Caco-2 (cell line): ENCODE data around the gene NT5DC1. TPM values are rescaled to one million over a fixed set of nuclear protein-coding genes. Genes with fewer than 3 reads are reported as not detected.
"Not testable (repeated sequence)": the region's sequence is repeated elsewhere in the genome, so short reads cannot be mapped to it uniquely, and the experiment has no call there.

Experiments
- BruUV-seq: library from RNA; stranded (reverse); fragments of 400-500 nt; replicated peaks from 2 replicates; lab custom pipeline; 2021; lab: Mats Ljungman, UMichigan
- CTCF ChIA-PET: fragments of 300-600 bp; sonication (Branson Sonifier 250); formaldehyde crosslinking; loops from one replicate; lab custom pipeline; 2022; ENCODE audit warnings: antibody characterized with exemption; lab: Charles Lee
- POLR2A ChIA-PET: fragments of 300-600 bp; sonication (Branson Sonifier 250); formaldehyde crosslinking; loops from one replicate; lab custom pipeline; 2022; ENCODE audit warnings: antibody characterized with exemption; lab: Charles Lee
- DNase-seq, 2 experiments: peaks; one replicate each; pipeline versions ENCODE4 v3.0.0 to v3.0.0-alpha.2; 2020 to 2022
- H3K27me3 ChIP-seq: replicated peaks from 2 replicates; pipeline ENCODE4 v1.6.0; 2011; ENCODE audit warnings: low read length; ENCODE audit not compliant: control insufficient read depth, insufficient read depth
- H3K36me3 ChIP-seq: 2 replicates; pipeline ENCODE4 v1.5.1; 2011; ENCODE audit warnings: low read length; ENCODE audit not compliant: control insufficient read depth, insufficient read depth
- H3K4me1 ChIP-seq: fragments of 250-450 bp; sonication (Bioruptor Pico); 2 replicates; pipeline ENCODE4 v1.5.1; 2020; ENCODE audit warnings: mild to moderate bottlenecking
- H3K4me3 ChIP-seq: 2 replicates; pipeline ENCODE4 v1.5.1; 2011; ENCODE audit warnings: low read depth, mild to moderate bottlenecking, control low read depth, low read length
- H3K9me3 ChIP-seq: fragments of 250-450 bp; sonication (Bioruptor Pico); 2 replicates; pipeline ENCODE4 v1.5.1; 2020; ENCODE audit warnings: mild to moderate bottlenecking, moderate library complexity
- H3K27ac Mint-ChIP-seq: one replicate; pipeline ENCODE4 v1.8.0; 2022; ENCODE audit warnings: mixed read lengths; ENCODE audit not compliant: unreplicated experiment
- H3K27me3 Mint-ChIP-seq: one replicate; pipeline ENCODE4 v1.8.0; 2022; ENCODE audit warnings: mixed read lengths; ENCODE audit not compliant: insufficient read depth, unreplicated experiment
- H3K36me3 Mint-ChIP-seq: one replicate; pipeline ENCODE4 v1.8.0; 2022; ENCODE audit warnings: mild to moderate bottlenecking, mixed read lengths; ENCODE audit not compliant: insufficient read depth, unreplicated experiment
- H3K4me1 Mint-ChIP-seq: one replicate; pipeline ENCODE4 v1.8.0; 2022; ENCODE audit warnings: low read depth, mixed read lengths; ENCODE audit not compliant: unreplicated experiment
- H3K4me3 Mint-ChIP-seq: one replicate; pipeline ENCODE4 v1.8.0; 2022; ENCODE audit warnings: mild to moderate bottlenecking, moderate library complexity, mixed read lengths; ENCODE audit not compliant: unreplicated experiment
- H3K9me3 Mint-ChIP-seq: one replicate; pipeline ENCODE4 v1.8.0; 2022; ENCODE audit warnings: mixed read lengths; ENCODE audit not compliant: unreplicated experiment
- CTCF ChIP-seq, 2 experiments: fragments of 200-600 bp in 1 of 2; IDR thresholded peaks; 1 replicate in 1 of 2; 2 replicates in 1 of 2; pipeline versions ENCODE4 v1.5.1 to v1.8.0; 2011 to 2022; ENCODE audit warnings: antibody characterized with exemption in 1 of 2, control low read depth in 1 of 2, inconsistent platforms in 1 of 2, low read depth in 1 of 2, low read length in 1 of 2, mild to moderate bottlenecking in 1 of 2, moderate library complexity in 1 of 2; ENCODE audit not compliant: insufficient read depth in 1 of 2, severe bottlenecking in 1 of 2, unreplicated experiment in 1 of 2
- intact Hi-C: fragments of 100-400 bp; cut with micrococcal nuclease; formaldehyde crosslinking; loops from one replicate; pipeline ENCODE4 v1.10.0; 2022; ENCODE audit not compliant: unreplicated experiment
- total RNA-seq: library from RNA; stranded (reverse); gene quantifications from 2 replicates; pipeline ENCODE4 v1.2.3, GENCODE V29; 2022

Gene NT5DC1
- total RNA-seq, 1 experiment from 2014 or later, result 54.3 TPM

GRCh38 chr6:116280933-116281316 is 180.3 kb downstream of the NT5DC1 start:
- TF ChIP-seq CTCF (IDR thresholded peaks at IDR 0.05; ENCODE audit: insufficient read depth in 1 of 2, low read depth in 1 of 2, low read length in 1 of 2, severe bottlenecking in 1 of 2, unreplicated experiment in 1 of 2), result no peak
- intact Hi-C loops, result no loop called here
- Histone ChIP-seq H3K4me3 (peak overlapping the region; percentile 58), H3K36me3 (no peaks in the 10 kb centered on the region; the same call in 1 of the 2 replicates), H3K4me1 (peaks cover 18% of the 10 kb centered on the region), H3K27me3 (no peaks in the 10 kb centered on the region), H3K9me3 (no peaks in the 10 kb centered on the region)
- peaks cover 33% of the 10 kb centered on the region for H3K36me3 Mint-ChIP-seq
- no peaks in the 10 kb centered on the region for H3K9me3 Mint-ChIP-seq
- H3K27me3 Mint-ChIP-seq, result no peaks in the 10 kb centered on the region
- DNase-seq, result no peak
- peak overlapping the region; percentile 90 for H3K4me3 Mint-ChIP-seq
- ChIA-PET CTCF (interaction anchor here (0.8 kb wide), 1 partner anchor 36 kb away, joined by 3 read pairs; no protein-coding TSS in a partner anchor), POLR2A (no interaction called here)
- BruUV-seq, result no TSS peak
- H3K4me1 Mint-ChIP-seq, result peaks cover 21% of the 10 kb centered on the region
- H3K27ac Mint-ChIP-seq, result no peak overlapping the region

- no peak for TF ChIP-seq CTCF (IDR thresholded peaks at IDR 0.05; ENCODE audit: insufficient read depth in 1 of 2, low read depth in 1 of 2, low read length in 1 of 2, severe bottlenecking in 1 of 2, unreplicated experiment in 1 of 2)
- no peak overlapping the region for H3K4me3 ChIP-seq
- Mint-ChIP-seq H3K27ac (no peak overlapping the region), H3K4me3 (no peak overlapping the region), H3K36me3 (peaks cover 20% of the 10 kb centered on the region), H3K9me3 (no peaks in the 10 kb centered on the region), H3K4me1 (peaks cover 7% of the 10 kb centered on the region), H3K27me3 (no peaks in the 10 kb centered on the region)
- POLR2A ChIA-PET, result no interaction called here
- peaks cover 13% of the 10 kb centered on the region for H3K4me1 ChIP-seq
- intact Hi-C loops, result no loop called here
- DNase-seq, result no peak
- H3K9me3 ChIP-seq, result no peaks in the 10 kb centered on the region
- H3K27me3 ChIP-seq, result no peaks in the 10 kb centered on the region
- no TSS peak for BruUV-seq
- no peaks in the 10 kb centered on the region; the same call in 1 of the 2 replicates for H3K36me3 ChIP-seq
- CTCF ChIA-PET, result interaction anchor here (0.5 kb wide), 1 partner anchor 114 kb away, joined by 4 read pairs; no protein-coding TSS in a partner anchor
Measured at GRCh38 chr6:116282698-116283097, 182.0 kb downstream of the NT5DC1 start.

- intact Hi-C loops, result no loop called here
- CTCF ChIA-PET, result interaction anchor here (0.5 kb wide), 1 partner anchor 114 kb away, joined by 4 read pairs; no protein-coding TSS in a partner anchor
- no peaks in the 10 kb centered on the region for H3K9me3 ChIP-seq
- no peaks in the 10 kb centered on the region for H3K36me3 ChIP-seq
- H3K4me3 ChIP-seq, result no peak overlapping the region
- H3K9me3 Mint-ChIP-seq, result no peaks in the 10 kb centered on the region
- no peak for DNase-seq
- BruUV-seq, result no TSS peak
- peaks cover 7% of the 10 kb centered on the region for H3K4me1 Mint-ChIP-seq
- peaks cover 15% of the 10 kb centered on the region for H3K36me3 Mint-ChIP-seq
- H3K4me3 Mint-ChIP-seq, result no peak overlapping the region
- no peaks in the 10 kb centered on the region for H3K27me3 ChIP-seq
- POLR2A ChIA-PET, result no interaction called here
- peaks cover 9% of the 10 kb centered on the region for H3K4me1 ChIP-seq
- no peaks in the 10 kb centered on the region for H3K27me3 Mint-ChIP-seq
- no peak for TF ChIP-seq CTCF (IDR thresholded peaks at IDR 0.05; ENCODE audit: insufficient read depth in 1 of 2, low read depth in 1 of 2, low read length in 1 of 2, severe bottlenecking in 1 of 2, unreplicated experiment in 1 of 2)
- no peak overlapping the region for H3K27ac Mint-ChIP-seq
Measured at GRCh38 chr6:116283191-116283590, 182.5 kb downstream of the NT5DC1 start.

GRCh38 chr6:116284984-116285383 is 184.3 kb downstream of the NT5DC1 start:
- H3K4me3 ChIP-seq, H3K27me3 ChIP-seq, H3K27ac Mint-ChIP-seq, DNase-seq, H3K9me3 ChIP-seq, H3K4me1 ChIP-seq, H3K4me1 Mint-ChIP-seq, H3K36me3 Mint-ChIP-seq, H3K27me3 Mint-ChIP-seq, H3K9me3 Mint-ChIP-seq, BruUV-seq, CTCF ChIA-PET, H3K36me3 ChIP-seq, POLR2A ChIA-PET, H3K4me3 Mint-ChIP-seq: not testable (repeated sequence)
- intact Hi-C loops, result loop anchor here (5.0 kb wide), 2 partner anchors 227 to 362 kb away; partner anchors contain the start of gene CALHM5
